Measurements from ENCODE around the gene KIF6.

KIF6 gene

GRCh38 chr6:39585641-39586040 is 139.6 kb downstream of the KIF6 start:
- DNase-seq, result no peak

- no peak for DNase-seq
These were observed 147.6 kb downstream of the KIF6 start for GRCh38 chr6:39577446-39578165.

GRCh38 chr6:39576556-39577303 is 148.5 kb downstream of the KIF6 start:
- DNase-seq, result no peak

DNA sequence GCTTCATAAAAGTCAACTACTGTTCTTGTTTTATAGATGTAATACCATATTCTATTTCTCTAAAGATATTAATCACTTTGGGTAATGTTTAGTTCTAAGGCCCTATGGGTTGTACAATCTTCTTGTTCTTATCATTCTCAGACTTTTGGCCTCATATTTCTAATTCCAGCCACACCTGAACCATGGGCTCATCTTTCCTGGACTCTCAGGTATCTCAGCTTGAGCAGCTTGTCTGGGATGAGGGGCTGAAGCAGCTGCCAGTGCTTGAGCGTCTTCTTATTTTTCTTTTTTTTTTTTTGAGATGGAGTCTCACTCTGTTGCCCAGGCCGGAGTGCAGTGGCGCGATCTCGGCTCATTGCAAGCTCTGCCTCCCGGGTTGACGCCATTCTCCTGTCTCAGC is 150.2 kb downstream of the KIF6 start:
- no peak for DNase-seq

- no peak for DNase-seq
These were observed 151.7 kb downstream of the KIF6 start for GRCh38 chr6:39573541-39573940.

GRCh38 chr6:39572661-39573340 is 152.4 kb downstream of the KIF6 start:
- no peak for DNase-seq

DNA sequence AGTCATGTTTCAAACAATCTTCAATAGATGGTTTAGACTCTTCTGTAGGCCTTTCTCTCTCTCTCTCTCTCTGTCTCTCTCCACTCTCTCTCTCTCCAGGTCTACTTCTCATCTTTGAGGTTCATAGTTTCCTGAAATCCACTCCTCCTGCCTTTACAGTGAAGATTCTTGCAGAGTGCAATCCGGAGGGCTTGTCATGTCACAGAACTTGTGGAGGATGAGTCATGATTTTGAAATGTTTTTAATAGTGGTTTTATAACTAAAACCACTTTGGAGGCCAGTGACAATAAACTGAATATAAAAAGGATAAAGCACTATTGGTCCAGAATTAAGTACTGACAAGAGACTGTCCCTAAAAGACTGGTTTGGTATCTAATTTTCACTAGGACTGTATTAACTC is 156.3 kb downstream of the KIF6 start:
- DNase-seq, result no peak

DNA sequence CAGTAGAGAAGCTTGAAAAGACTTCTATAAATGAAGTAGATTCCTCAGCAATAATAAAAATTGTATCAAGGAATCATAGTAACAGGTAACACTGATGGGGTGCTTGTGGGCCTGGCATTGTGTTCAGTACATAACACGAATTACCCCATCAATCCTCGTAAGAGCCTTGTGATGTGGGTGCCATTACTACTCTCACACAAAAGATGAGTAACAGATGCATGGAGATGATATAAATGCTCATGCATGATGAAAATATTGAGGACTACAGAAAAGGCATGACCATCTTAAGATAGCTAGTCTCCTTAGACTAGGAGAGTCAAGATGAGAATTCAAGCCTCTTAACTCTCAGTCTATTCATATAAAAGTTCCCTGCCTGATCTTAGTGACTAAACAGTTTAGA is 158.1 kb downstream of the KIF6 start:
- DNase-seq, result no peak

DNA sequence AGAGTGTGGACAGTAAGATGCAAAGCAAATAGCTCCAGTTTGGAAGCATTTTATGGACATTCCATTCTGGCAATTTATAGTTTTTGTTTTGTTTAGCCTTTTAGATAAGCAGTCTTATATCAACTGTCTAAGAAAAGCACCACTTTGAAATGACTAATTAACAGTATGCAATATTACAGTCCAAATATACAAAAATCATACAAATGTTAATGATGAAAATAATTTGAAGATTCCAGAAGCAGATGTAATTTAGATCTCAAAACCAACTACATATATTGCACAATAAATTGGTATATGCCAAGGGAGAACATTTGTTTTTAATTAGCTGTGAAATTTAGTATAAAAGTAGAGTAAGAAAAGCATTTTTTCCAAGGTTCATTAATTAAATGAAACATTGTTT is 158.8 kb downstream of the KIF6 start:
- no peak for DNase-seq

GRCh38 chr6:39565956-39566355 is 159.3 kb downstream of the KIF6 start:
- DNase-seq, result no peak

DNA sequence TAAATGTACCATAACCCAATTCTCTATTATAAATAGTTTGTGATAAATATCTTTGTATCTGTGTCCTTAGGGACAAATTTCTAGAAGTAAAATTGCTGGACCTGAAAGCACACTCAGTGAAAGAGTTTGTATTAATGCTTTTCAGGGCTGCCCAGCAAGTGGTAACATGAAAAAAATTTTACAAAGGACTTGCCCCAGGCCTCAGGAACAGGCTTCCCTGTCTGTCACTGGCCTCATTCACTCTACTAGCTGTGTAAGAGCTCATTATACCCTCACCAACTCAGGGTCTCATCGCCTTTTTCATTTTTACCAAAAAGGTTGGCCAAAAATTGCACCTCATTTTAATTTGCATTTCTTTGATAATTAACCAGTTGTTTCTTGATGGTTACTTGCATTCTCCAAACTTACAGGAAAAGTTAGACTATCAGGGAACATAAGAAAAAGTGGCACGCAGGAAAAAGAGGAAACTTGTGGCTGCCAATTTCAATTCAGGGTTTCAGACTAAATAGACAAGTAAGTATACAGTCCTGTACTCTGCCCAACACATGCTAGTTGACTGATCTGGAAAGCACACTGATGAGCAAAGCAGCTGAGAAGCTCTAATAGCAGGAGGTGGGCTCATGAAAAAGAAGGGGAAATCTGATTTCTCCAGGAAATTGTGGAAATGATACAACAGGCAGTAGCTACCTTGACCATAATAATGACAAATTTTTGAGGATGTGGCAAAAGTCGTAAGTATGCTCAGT is 161.5 kb downstream of the KIF6 start:
- DNase-seq, result no peak

GRCh38 chr6:39561536-39562266 is 163.5 kb downstream of the KIF6 start:
- no peak for DNase-seq

GRCh38 chr6:39560915-39561314 is 164.3 kb downstream of the KIF6 start:
- no peak for DNase-seq

DNA sequence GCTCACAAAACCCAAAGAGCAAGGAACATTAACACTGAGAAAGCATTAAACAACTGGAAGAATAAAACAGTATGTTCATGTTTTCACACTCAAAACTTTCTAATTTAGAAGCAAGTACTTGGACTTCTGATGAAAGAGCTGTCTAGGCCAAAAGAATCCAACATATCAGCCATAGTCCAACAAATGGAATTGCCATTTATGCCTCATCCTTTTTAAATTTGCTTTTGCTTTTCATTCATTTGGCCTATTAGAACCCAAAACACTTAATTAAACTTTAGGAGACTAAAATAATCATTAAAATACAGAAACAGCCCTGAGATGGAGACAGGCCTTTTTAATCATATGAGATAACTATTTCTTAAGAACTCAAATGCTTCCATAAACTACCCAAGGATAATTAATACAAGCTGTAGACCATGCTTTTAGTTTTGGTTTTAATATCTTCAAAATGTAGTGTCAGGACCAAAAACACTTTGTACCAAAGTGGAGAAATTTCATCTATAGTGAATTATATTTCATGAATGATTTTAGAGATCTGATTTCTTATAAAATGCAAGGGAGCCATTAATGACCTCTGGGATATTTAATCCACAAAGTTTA is 166.5 kb downstream of the KIF6 start:
- DNase-seq, result no peak

- DNase-seq, result peak; percentile 36
These were observed 167.1 kb downstream of the KIF6 start for GRCh38 chr6:39558079-39558478.

DNA sequence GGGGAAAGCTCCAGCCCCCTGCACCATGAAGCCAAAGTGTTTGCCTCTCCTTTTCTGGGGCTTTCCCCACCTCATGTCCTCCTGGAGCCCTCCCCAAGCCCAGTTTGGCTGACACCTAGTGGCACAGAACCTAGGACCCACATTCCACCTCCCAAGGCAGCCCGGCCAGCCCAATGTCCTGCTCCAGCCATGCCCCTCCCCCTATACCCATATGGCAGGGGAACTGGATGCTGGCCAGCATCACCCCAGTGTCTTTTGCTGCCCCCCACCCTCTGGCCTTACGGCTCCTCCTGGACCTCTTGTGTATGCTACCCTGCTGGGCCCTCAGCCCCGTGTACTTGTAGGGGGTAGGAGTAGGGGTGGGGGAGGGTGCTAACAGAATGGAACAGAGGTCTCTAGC is 170.1 kb downstream of the KIF6 start:
- no peak for DNase-seq

- no peak for DNase-seq
These were observed 171.1 kb downstream of the KIF6 start for GRCh38 chr6:39553860-39554802.

DNA sequence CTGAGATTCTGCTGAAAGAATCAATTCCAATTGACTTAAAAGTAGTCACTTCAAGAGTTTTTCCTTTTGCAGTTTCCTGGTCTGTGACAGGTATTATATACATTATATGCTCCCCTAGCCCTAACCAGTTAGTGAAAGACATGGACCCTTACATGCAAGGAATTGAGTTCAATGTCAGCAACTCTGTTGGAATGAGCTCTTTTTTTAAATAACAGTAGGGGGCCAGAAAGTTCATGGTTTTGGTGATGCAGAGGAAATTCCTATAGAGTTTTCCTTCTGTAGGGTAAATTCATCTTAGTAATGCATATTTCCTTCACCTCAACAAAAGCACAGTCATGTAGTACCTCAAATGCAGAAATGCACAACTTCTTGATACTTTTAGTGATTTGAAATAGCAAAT is 172.2 kb downstream of the KIF6 start:
- DNase-seq, result no peak

DNA sequence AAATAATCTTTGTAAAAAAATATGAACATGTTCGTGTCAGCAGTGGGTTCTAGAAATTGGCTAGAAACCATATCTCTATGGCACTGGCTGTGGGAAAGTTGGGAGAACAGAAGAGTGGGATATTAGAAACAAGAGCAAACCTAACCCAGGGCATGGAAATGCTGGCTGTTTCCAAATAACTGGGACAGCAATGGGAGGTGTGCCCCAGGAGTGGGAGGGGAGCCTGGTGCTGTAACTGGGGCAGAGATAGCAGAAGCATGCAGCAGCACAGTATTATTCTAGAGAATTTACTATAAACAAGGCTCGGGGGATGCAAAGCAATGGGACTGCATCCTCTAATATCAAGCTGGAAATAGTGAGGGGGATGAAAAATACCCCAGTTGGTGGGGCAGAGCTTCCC is 175.0 kb downstream of the KIF6 start:
- DNase-seq, result no peak

DNA sequence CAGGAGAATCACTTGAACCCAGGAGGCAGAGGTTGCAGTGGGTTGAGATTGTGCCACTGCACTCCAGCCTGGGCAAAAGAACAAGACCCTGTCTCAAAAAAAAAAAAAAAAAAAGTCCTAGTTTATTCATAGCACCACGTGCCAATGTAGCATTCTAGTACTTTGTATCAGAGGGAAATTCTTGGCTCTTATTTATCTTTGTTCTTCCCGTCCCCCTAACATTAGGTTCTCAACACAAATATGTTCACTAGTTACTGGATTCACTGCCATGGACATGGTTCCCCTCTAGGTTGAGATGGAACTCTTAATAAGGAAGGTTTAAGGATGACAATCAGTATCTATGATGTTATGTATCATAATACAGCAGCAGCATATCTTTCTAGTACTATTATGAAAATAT is 178.5 kb downstream of the KIF6 start:
- DNase-seq, result no peak

DNA sequence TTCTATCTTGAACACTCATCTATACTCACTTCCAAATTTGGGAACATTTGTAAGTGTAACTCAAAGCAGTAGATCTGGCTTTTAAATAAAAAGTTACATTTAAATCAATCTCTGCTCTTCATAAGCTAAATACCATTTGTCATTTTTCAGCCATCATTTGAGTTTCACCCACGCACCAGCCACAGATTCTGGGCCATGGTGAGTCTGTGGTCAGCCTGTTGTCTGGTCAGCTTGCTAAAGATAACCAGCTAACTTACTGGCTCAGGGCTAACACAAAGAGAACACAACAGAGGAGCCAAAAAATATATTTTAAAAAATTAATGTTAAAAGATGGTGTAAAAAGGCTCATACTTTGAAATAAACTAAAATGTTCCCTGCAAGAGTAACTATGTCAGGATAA is 181.3 kb downstream of the KIF6 start:
- no peak for DNase-seq

Measured in NCI-H774 (cell line).